ENCODE measurements around the gene PLA2G4F.

PLA2G4F gene

GRCh38 chr15:42143356-42143755 lies 13.1 kb downstream of the PLA2G4F start:
- Histone ChIP-seq H3K4me1 (ENCODE audit: insufficient read depth, low read length, severe bottlenecking) (no peaks in the 10 kb centered on the region), H4K20me1 (ENCODE audit: insufficient read depth, low read length) (no peaks in the 10 kb centered on the region), H3K9me2 (ENCODE audit: low read depth, low read length) (no peaks in the 10 kb centered on the region), H3F3A (ENCODE audit: insufficient read depth, low read length) (no peaks in the 10 kb centered on the region), H3K27me3 (ENCODE audit: insufficient read depth, low read length) (peaks cover 4% of the 10 kb centered on the region; the same call in 1 of the 2 replicates), H3K9ac (ENCODE audit: low read length) (no peak overlapping the region), H3K4me2 (ENCODE audit: low read length) (no peak overlapping the region), H3K27ac (ENCODE audit: low read depth, low read length, poor library complexity, severe bottlenecking) (no peak overlapping the region), H2AFZ (ENCODE audit: low read length) (no peak overlapping the region), H3K4me3 (ENCODE audit: low read depth, low read length, poor library complexity, severe bottlenecking) (no peak overlapping the region), H3K36me3 (ENCODE audit: insufficient read depth, low read length) (no peaks in the 10 kb centered on the region), H3K79me2 (ENCODE audit: insufficient read depth, low read length) (no peaks in the 10 kb centered on the region), H3K9me3 (ENCODE audit: low read length) (no peaks in the 10 kb centered on the region)
- TF ChIP-seq EZH2 (IDR thresholded peaks at IDR 0.05; ENCODE audit: borderline replicate concordance, low read length), result no peak
- TF ChIP-seq CTCF (IDR thresholded peaks at IDR 0.05; ENCODE audit: low read length), result no peak

DNA sequence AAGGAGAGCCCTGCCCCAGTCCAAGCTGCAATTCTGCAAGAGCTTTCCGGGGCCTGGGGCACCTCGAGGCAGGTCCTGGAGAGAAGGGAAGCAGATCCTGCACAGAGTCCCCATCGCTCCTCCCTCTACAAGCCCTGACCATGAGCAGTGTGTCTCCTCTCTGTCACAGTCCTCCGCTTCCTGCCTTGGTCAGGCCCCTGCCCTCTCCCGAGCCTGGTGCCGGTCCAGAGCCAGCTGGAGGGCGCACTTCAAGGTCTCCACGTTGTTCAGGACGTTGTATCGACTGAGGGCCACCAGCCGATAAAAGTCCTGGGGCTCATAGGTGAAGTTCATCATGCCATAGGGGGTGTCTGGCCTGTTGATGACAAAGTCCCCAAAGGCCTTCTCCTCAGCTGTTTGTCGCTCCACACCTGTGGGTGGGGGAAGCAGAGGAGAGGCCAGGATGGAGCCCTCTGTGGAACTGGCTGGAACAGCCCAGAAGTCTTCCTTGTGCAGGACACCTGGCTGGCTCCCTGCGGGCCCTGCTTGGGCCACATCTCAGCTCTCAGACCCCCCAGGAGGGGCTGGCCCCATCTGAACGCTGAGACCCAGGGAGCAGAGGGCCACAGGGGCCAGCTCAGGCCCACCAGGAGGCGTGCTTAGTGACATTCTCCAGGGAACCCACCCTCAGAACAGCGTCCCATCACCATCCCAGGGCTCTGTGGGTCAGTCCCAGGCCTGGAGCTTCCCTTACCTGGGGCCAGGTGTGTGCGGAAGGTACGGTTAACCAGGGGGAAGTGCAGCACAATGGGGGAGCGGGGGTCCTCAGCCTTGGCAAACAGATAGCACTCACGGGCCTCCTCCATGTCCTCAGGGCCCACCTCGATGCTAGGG lies 14.4 kb downstream of the PLA2G4F start:
- H3F3A ChIP-seq (ENCODE audit: insufficient read depth, low read length), result no peaks in the 10 kb centered on the region
- no peak overlapping the region for H3K4me2 ChIP-seq (ENCODE audit: low read length)
- no peaks in the 10 kb centered on the region for H3K79me2 ChIP-seq (ENCODE audit: insufficient read depth, low read length)
- no peaks in the 10 kb centered on the region for H4K20me1 ChIP-seq (ENCODE audit: insufficient read depth, low read length)
- H3K27ac ChIP-seq (ENCODE audit: low read depth, low read length, poor library complexity, severe bottlenecking), result no peak overlapping the region
- H3K4me1 ChIP-seq (ENCODE audit: insufficient read depth, low read length, severe bottlenecking), result no peaks in the 10 kb centered on the region
- H3K9ac ChIP-seq (ENCODE audit: low read length), result no peak overlapping the region
- peaks cover 4% of the 10 kb centered on the region; the same call in 1 of the 2 replicates for H3K27me3 ChIP-seq (ENCODE audit: insufficient read depth, low read length)
- no peak overlapping the region for H3K4me3 ChIP-seq (ENCODE audit: low read depth, low read length, poor library complexity, severe bottlenecking)
- H3K9me2 ChIP-seq (ENCODE audit: low read depth, low read length), result no peaks in the 10 kb centered on the region
- H3K36me3 ChIP-seq (ENCODE audit: insufficient read depth, low read length), result no peaks in the 10 kb centered on the region
- H3K9me3 ChIP-seq (ENCODE audit: low read length), result no peaks in the 10 kb centered on the region
- H2AFZ ChIP-seq (ENCODE audit: low read length), result no peak overlapping the region
- no peak for TF ChIP-seq CTCF (IDR thresholded peaks at IDR 0.05; ENCODE audit: low read length)
- no peak for TF ChIP-seq EZH2 (IDR thresholded peaks at IDR 0.05; ENCODE audit: borderline replicate concordance, low read length)

GRCh38 chr15:42141246-42141645 lies 15.2 kb downstream of the PLA2G4F start:
- no peaks in the 10 kb centered on the region for H3K4me1 ChIP-seq (ENCODE audit: insufficient read depth, low read length, severe bottlenecking)
- no peak overlapping the region for H3K27ac ChIP-seq (ENCODE audit: low read depth, low read length, poor library complexity, severe bottlenecking)
- no peaks in the 10 kb centered on the region for H4K20me1 ChIP-seq (ENCODE audit: insufficient read depth, low read length)
- no peak overlapping the region for H3K4me3 ChIP-seq (ENCODE audit: low read depth, low read length, poor library complexity, severe bottlenecking)
- H3K36me3 ChIP-seq (ENCODE audit: insufficient read depth, low read length), result no peaks in the 10 kb centered on the region
- H3K9me3 ChIP-seq (ENCODE audit: low read length), result no peaks in the 10 kb centered on the region
- no peak overlapping the region for H3K9ac ChIP-seq (ENCODE audit: low read length)
- H3K9me2 ChIP-seq (ENCODE audit: low read depth, low read length), result no peaks in the 10 kb centered on the region
- peaks cover 4% of the 10 kb centered on the region; the same call in 1 of the 2 replicates for H3K27me3 ChIP-seq (ENCODE audit: insufficient read depth, low read length)
- TF ChIP-seq CTCF (IDR thresholded peaks at IDR 0.05; ENCODE audit: low read length), result no peak
- TF ChIP-seq EZH2 (IDR thresholded peaks at IDR 0.05; ENCODE audit: borderline replicate concordance, low read length), result no peak
- no peaks in the 10 kb centered on the region for H3K79me2 ChIP-seq (ENCODE audit: insufficient read depth, low read length)
- no peaks in the 10 kb centered on the region for H3F3A ChIP-seq (ENCODE audit: insufficient read depth, low read length)
- no peak overlapping the region for H2AFZ ChIP-seq (ENCODE audit: low read length)
- no peak overlapping the region for H3K4me2 ChIP-seq (ENCODE audit: low read length)

Measured in OCI-LY1 (cell line).